PC-3 (cell line): ENCODE measurements around the gene PTRH2. TPM values are rescaled to one million over a fixed set of nuclear protein-coding genes. Genes with fewer than 3 reads are reported as not detected.

ENCODE experiments used
- ATAC-seq: fragments of 200-7000 bp; cut with Tn5 transposase; 2 replicates; pipeline ENCODE4 v1.9.1; 2020; ENCODE audit warnings: mild to moderate bottlenecking, moderate library complexity
- BruUV-seq: library from RNA; stranded (reverse); fragments of 400-500 nt; replicated peaks from 2 replicates; lab custom pipeline; 2021; lab: Mats Ljungman, UMichigan
- CTCF ChIA-PET: fragments of 300-600 bp; sonication (Branson Sonifier 250); formaldehyde crosslinking; loops from one replicate; lab custom pipeline; 2022; ENCODE audit warnings: antibody characterized with exemption; lab: Charles Lee
- POLR2A ChIA-PET: fragments of 300-600 bp; sonication (Branson Sonifier 250); formaldehyde crosslinking; loops from one replicate; lab custom pipeline; 2022; ENCODE audit warnings: antibody characterized with exemption; ENCODE audit not compliant: unreplicated experiment; lab: Charles Lee
- DNase-seq: peaks from one replicate; pipeline ENCODE4 v3.0.0-alpha.2; 2015
- H2AFZ ChIP-seq: fragments of 300-600 bp; sonication (generic); 2 replicates; pipeline ENCODE4 v1.6.0; 2016; ENCODE audit warnings: antibody characterized with exemption, low read length
- H3F3A ChIP-seq: fragments of 300-600 bp; sonication (generic); one replicate; pipeline ENCODE4 v1.6.0; 2017; ENCODE audit warnings: antibody characterized with exemption, low read length, control low read depth, mild to moderate bottlenecking; ENCODE audit not compliant: unreplicated experiment
- H3K27ac ChIP-seq: fragments of 300-600 bp; sonication (generic); 2 replicates; pipeline ENCODE4 v1.5.1; 2016; ENCODE audit warnings: mild to moderate bottlenecking, low read length
- H3K27me3 ChIP-seq: fragments of 300-600 bp; sonication (generic); 2 replicates; pipeline ENCODE4 v1.6.1; 2016; ENCODE audit warnings: low read length, mixed read lengths
- H3K36me3 ChIP-seq: fragments of 300-600 bp; sonication (generic); 2 replicates; pipeline ENCODE4 v1.6.1; 2016; ENCODE audit warnings: low read depth, mixed run types, low read length, mixed read lengths
- H3K4me1 ChIP-seq: fragments of 300-600 bp; sonication (generic); 2 replicates; pipeline ENCODE4 v1.5.1; 2016; ENCODE audit warnings: low read length; ENCODE audit not compliant: insufficient read depth
- H3K4me2 ChIP-seq: fragments of 300-600 bp; sonication (generic); 2 replicates; pipeline ENCODE4 v1.6.0; 2016; ENCODE audit warnings: low read length
- H3K4me3 ChIP-seq: fragments of 300-600 bp; sonication (generic); 2 replicates; pipeline ENCODE4 v1.5.1; 2016; ENCODE audit warnings: mild to moderate bottlenecking, low read length, mixed read lengths
- H3K79me2 ChIP-seq: fragments of 300-600 bp; sonication (generic); 2 replicates; pipeline ENCODE4 v1.6.1; 2017; ENCODE audit warnings: low read length, mixed read lengths
- H3K9ac ChIP-seq: fragments of 300-600 bp; sonication (generic); 2 replicates; pipeline ENCODE4 v1.6.0; 2016; ENCODE audit warnings: mild to moderate bottlenecking, low read length
- H3K9me2 ChIP-seq: fragments of 300-600 bp; sonication (generic); replicated peaks from 2 replicates; pipeline ENCODE4 v1.6.1; 2016; ENCODE audit warnings: mixed run types, low read length, mixed read lengths
- H3K9me3 ChIP-seq: fragments of 300-600 bp; sonication (generic); 2 replicates; pipeline ENCODE4 v1.6.1; 2016; ENCODE audit warnings: low read length, mixed read lengths
- H4K20me1 ChIP-seq: fragments of 300-600 bp; sonication (generic); 2 replicates; pipeline ENCODE4 v1.6.1; 2016; ENCODE audit warnings: low read length, mixed read lengths
- CTCF ChIP-seq: fragments of 300-600 bp; sonication (generic); conservative IDR thresholded peaks from 2 replicates; pipeline ENCODE4 v1.5.1; 2017; ENCODE audit warnings: antibody characterized with exemption, low read depth, mild to moderate bottlenecking, low read length
- EZH2 ChIP-seq: fragments of 300-600 bp; sonication (generic); IDR thresholded peaks from one replicate; pipeline ENCODE4 v1.6.1; 2017; ENCODE audit warnings: antibody characterized with exemption, mild to moderate bottlenecking, low read length; ENCODE audit not compliant: unreplicated experiment
- EZH2phosphoT487 ChIP-seq: fragments of 300-600 bp; sonication (generic); IDR thresholded peaks from 2 replicates; pipeline ENCODE4 v1.6.1; 2018; ENCODE audit warnings: mild to moderate bottlenecking, antibody characterized with exemption, low read length, borderline replicate concordance
- intact Hi-C: fragments of 100-400 bp; cut with micrococcal nuclease; formaldehyde crosslinking; loops from 2 replicates; pipeline ENCODE4 v1.9.0; 2023
- total RNA-seq: library from RNA; depleted of rRNA; stranded (reverse); fragments of >200 nt; gene quantifications from 2 replicates; pipeline ENCODE4 v1.2.3, GENCODE V29; 2014

Gene PTRH2
- total RNA-seq, 1 experiment from 2014 or later: 69.8 TPM

DNA sequence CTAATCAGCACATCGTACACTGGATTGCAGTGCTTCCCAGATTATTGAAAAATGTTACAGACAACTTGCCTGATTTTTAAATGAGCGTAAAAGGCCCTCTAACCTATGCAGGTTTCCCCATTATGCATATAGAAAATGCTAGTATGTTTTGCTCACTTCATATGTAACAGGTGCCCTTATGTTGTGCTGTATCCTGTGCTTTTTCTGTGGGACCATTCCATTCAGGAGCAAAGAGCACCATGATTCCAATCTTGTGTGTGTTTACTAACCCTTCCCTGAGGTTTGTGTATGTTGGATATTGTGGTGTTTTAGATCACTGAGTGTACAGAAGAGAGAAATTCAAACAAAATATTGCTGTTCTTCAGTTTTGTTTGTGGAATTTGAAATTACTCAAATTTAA is 12.9 kb downstream of the PTRH2 start:
- no peak overlapping the region for H3K27ac ChIP-seq
- peaks cover 68% of the 10 kb centered on the region for H3K79me2 ChIP-seq

GRCh38 chr17:59693582-59693981 is 13.6 kb downstream of the PTRH2 start:
- DNase-seq (no peak), ATAC-seq (no peak)
- H3K9me3 ChIP-seq: no peaks in the 10 kb centered on the region
- no peaks in the 10 kb centered on the region for H3K4me1 ChIP-seq
- peaks cover 10% of the 10 kb centered on the region for H3F3A ChIP-seq
- H3K27ac ChIP-seq: no peak overlapping the region
- no peaks in the 10 kb centered on the region for H3K9me2 ChIP-seq
- POLR2A ChIA-PET: no interaction called here
- TF ChIP-seq EZH2 (no peak), EZH2phosphoT487 (no peak), CTCF (no peak)
- no TSS peak for BruUV-seq
- H3K27me3 ChIP-seq: no peaks in the 10 kb centered on the region
- H2AFZ ChIP-seq: no peak overlapping the region
- no peak overlapping the region for H3K9ac ChIP-seq
- H3K4me3 ChIP-seq: no peak overlapping the region
- CTCF ChIA-PET: no interaction called here
- H3K79me2 ChIP-seq: peaks cover 66% of the 10 kb centered on the region
- peaks cover 85% of the 10 kb centered on the region for H3K36me3 ChIP-seq
- H3K4me2 ChIP-seq: no peak overlapping the region
- intact Hi-C loops: loop anchor here (10.0 kb wide), 1 partner anchor 341 kb away; no protein-coding TSS in a partner anchor
- peaks cover 39% of the 10 kb centered on the region for H4K20me1 ChIP-seq

More for the DNA sequence above, 12.9 kb downstream of the PTRH2 start:
- H3K4me1 ChIP-seq: no peaks in the 10 kb centered on the region
- H4K20me1 ChIP-seq: peaks cover 47% of the 10 kb centered on the region
- intact Hi-C loops: loop anchor here (10.0 kb wide), 1 partner anchor 340 kb away; no protein-coding TSS in a partner anchor
- no peaks in the 10 kb centered on the region for H3K9me2 ChIP-seq
- no peak overlapping the region for H2AFZ ChIP-seq
- no peak for TF ChIP-seq EZH2phosphoT487
- no peak for TF ChIP-seq CTCF
- no peak for TF ChIP-seq EZH2
- ChIA-PET CTCF (no interaction called here), POLR2A (no interaction called here)
- H3K27me3 ChIP-seq: no peaks in the 10 kb centered on the region
- H3K9me3 ChIP-seq: no peaks in the 10 kb centered on the region
- peaks cover 86% of the 10 kb centered on the region for H3K36me3 ChIP-seq
- ATAC-seq (no peak), DNase-seq (no peak)
- TSS peak; percentile 38 for BruUV-seq
- H3F3A ChIP-seq: peaks cover 10% of the 10 kb centered on the region
- H3K4me3 ChIP-seq: no peak overlapping the region
- H3K9ac ChIP-seq: no peak overlapping the region
- H3K4me2 ChIP-seq: no peak overlapping the region

- DNase-seq (no peak), ATAC-seq (no peak)
- no peaks in the 10 kb centered on the region for H3K4me1 ChIP-seq
- POLR2A ChIA-PET: interaction anchor here (0.5 kb wide), 1 partner anchor 262 kb away, joined by 3 read pairs; no protein-coding TSS in a partner anchor
- H3K9ac ChIP-seq: no peak overlapping the region
- H3K9me3 ChIP-seq: no peaks in the 10 kb centered on the region
- TF ChIP-seq EZH2 (no peak), CTCF (no peak), EZH2phosphoT487 (no peak)
- peaks cover 7% of the 10 kb centered on the region; the same call in 1 of the 2 replicates for H4K20me1 ChIP-seq
- intact Hi-C loops: no loop called here
- BruUV-seq: no TSS peak
- H3K27ac ChIP-seq: no peak overlapping the region
- H3F3A ChIP-seq: no peaks in the 10 kb centered on the region
- no peaks in the 10 kb centered on the region for H3K9me2 ChIP-seq
- no peak overlapping the region for H3K4me2 ChIP-seq
- H2AFZ ChIP-seq: no peak overlapping the region
- CTCF ChIA-PET: no interaction called here
- peaks cover 23% of the 10 kb centered on the region; the same call in 1 of the 2 replicates for H3K79me2 ChIP-seq
- H3K27me3 ChIP-seq: no peaks in the 10 kb centered on the region
- H3K4me3 ChIP-seq: no peak overlapping the region
- H3K36me3 ChIP-seq: peaks cover 82% of the 10 kb centered on the region
These were observed 18.7 kb downstream of the PTRH2 start for GRCh38 chr17:59688496-59688895.
